Panc1 (cell line): ENCODE data around the gene CCDC92B.

ENCODE experiments used
- CTCF ChIP-seq: fragments of 450-650 bp; IDR thresholded peaks from 2 replicates; pipeline ENCODE4 v1.5.1; 2017; ENCODE audit warnings: mild to moderate bottlenecking
- POLR2AphosphoS5 ChIP-seq: IDR thresholded peaks from 2 replicates; pipeline ENCODE4 v1.6.1; 2012; ENCODE audit warnings: mild to moderate bottlenecking, low read depth, low read length, moderate library complexity
- REST ChIP-seq, 2 experiments: IDR thresholded peaks; 2 replicates each; pipeline ENCODE4 v1.6.1; 2011 to 2012; ENCODE audit warnings: low read depth in 2 of 2, control low read depth in 1 of 2, low read length in 1 of 2, mild to moderate bottlenecking in 1 of 2, moderate library complexity in 1 of 2; ENCODE audit not compliant: insufficient read depth in 1 of 2
- TCF7L2 ChIP-seq: IDR thresholded peaks from 2 replicates; pipeline ENCODE4 v1.6.1; 2011; ENCODE audit warnings: mild to moderate bottlenecking, low read depth, low read length, inconsistent platforms

GRCh38 chr17:2680961-2681360 is 68.5 kb downstream of the CCDC92B start:
- TF ChIP-seq CTCF (no peak), POLR2AphosphoS5 (no peak), TCF7L2 (no peak), REST (IDR thresholded peaks at IDR 0.05; ENCODE audit: insufficient read depth in 1 of 2, low read depth in 2 of 2, low read length in 1 of 2) (no peak)
